Calu3 (cell line): ENCODE measurements around the gene RHBDL1. TPM values are rescaled to one million over a fixed set of nuclear protein-coding genes. Genes with fewer than 3 reads are reported as not detected.
A peak's percentile ranks its signal among the peaks of the same experiment; 100 is the strongest.

Experiments used
- BruUV-seq: library from RNA; stranded (reverse); fragments of 400-500 nt; replicated peaks from 2 replicates; lab custom pipeline; 2021; lab: Mats Ljungman, UMichigan
- CTCF ChIA-PET: fragments of 300-600 bp; sonication (Branson Sonifier 250); formaldehyde crosslinking; loops from one replicate; lab custom pipeline; 2022; ENCODE audit warnings: antibody characterized with exemption; lab: Charles Lee
- DNase-seq: peaks from one replicate; pipeline ENCODE4 v3.0.0; 2022
- H3K27ac Mint-ChIP-seq: one replicate; pipeline ENCODE4 v1.8.0; 2022; ENCODE audit warnings: mixed read lengths; ENCODE audit not compliant: unreplicated experiment
- H3K27me3 Mint-ChIP-seq: one replicate; pipeline ENCODE4 v1.8.0; 2022; ENCODE audit warnings: mixed read lengths; ENCODE audit not compliant: unreplicated experiment
- H3K36me3 Mint-ChIP-seq: one replicate; pipeline ENCODE4 v1.8.0; 2022; ENCODE audit warnings: mild to moderate bottlenecking, moderate library complexity, mixed read lengths; ENCODE audit not compliant: insufficient read depth, unreplicated experiment
- H3K4me1 Mint-ChIP-seq: one replicate; pipeline ENCODE4 v1.8.0; 2022; ENCODE audit warnings: mild to moderate bottlenecking, low read depth, mixed read lengths; ENCODE audit not compliant: unreplicated experiment
- H3K4me3 Mint-ChIP-seq: one replicate; pipeline ENCODE4 v1.8.0; 2022; ENCODE audit warnings: mild to moderate bottlenecking, low read depth, moderate library complexity, mixed read lengths; ENCODE audit not compliant: unreplicated experiment
- H3K9me3 Mint-ChIP-seq: one replicate; pipeline ENCODE4 v1.8.0; 2022; ENCODE audit warnings: low read depth, mixed read lengths; ENCODE audit not compliant: unreplicated experiment
- intact Hi-C: fragments of 100-400 bp; cut with micrococcal nuclease; formaldehyde crosslinking; loops from one replicate; pipeline ENCODE4 v1.10.0; 2022; ENCODE audit not compliant: unreplicated experiment
- total RNA-seq: library from RNA; stranded (reverse); gene quantifications from 2 replicates; pipeline ENCODE4 v1.2.3, GENCODE V29; 2022
- TF ChIP-seq, protein P1 (sequence below): fragments of 200-600 bp; IDR thresholded peaks from one replicate; pipeline ENCODE4 v1.8.0; 2022; ENCODE audit warnings: antibody characterized with exemption; ENCODE audit not compliant: unreplicated experiment

RHBDL1 gene
- total RNA-seq, 1 experiment from 2014 or later: 2.6 TPM

DNA sequence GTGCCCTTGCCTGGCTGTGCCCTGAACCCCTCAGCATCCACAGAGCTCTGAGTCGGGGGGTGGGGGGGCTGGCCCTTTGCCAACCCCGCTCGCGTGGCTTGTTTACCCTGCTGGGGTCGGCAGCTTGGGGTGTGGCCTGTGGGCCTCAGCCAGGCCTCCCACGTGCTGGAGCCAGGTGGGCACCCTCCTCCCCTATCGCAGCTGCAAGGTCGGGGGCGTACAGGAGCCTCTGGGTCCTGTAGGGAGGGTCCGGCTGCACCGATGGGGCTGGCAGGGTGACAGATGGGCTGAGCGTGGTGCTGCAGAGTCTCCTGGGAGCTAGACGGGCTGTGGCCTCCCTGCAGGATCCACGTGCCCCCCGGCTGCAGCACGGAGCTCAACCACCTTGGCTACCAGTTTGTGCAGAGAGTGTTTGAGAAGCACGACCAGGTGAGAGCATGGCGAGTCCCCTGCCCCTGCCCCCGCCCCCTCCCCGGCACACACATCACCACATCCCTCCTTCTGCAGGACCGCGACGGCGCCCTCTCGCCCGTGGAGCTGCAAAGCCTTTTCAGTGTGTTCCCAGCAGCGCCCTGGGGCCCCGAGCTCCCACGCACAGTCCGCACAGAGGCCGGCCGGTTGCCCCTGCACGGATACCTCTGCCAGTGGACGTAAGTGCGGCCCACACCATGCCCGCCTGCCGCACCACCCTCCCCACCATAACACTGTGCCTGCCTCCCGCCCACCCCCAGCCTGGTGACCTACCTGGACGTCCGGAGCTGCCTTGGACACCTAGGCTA lies 3.9 kb upstream of the RHBDL1 start:
- Mint-ChIP-seq H3K4me3 (no peak overlapping the region), H3K27me3 (no peaks in the 10 kb centered on the region), H3K4me1 (peaks cover under 1% of the 10 kb centered on the region), H3K9me3 (no peaks in the 10 kb centered on the region), H3K36me3 (peaks cover 68% of the 10 kb centered on the region), H3K27ac (no peak overlapping the region)
- TF ChIP-seq, protein P1, sequence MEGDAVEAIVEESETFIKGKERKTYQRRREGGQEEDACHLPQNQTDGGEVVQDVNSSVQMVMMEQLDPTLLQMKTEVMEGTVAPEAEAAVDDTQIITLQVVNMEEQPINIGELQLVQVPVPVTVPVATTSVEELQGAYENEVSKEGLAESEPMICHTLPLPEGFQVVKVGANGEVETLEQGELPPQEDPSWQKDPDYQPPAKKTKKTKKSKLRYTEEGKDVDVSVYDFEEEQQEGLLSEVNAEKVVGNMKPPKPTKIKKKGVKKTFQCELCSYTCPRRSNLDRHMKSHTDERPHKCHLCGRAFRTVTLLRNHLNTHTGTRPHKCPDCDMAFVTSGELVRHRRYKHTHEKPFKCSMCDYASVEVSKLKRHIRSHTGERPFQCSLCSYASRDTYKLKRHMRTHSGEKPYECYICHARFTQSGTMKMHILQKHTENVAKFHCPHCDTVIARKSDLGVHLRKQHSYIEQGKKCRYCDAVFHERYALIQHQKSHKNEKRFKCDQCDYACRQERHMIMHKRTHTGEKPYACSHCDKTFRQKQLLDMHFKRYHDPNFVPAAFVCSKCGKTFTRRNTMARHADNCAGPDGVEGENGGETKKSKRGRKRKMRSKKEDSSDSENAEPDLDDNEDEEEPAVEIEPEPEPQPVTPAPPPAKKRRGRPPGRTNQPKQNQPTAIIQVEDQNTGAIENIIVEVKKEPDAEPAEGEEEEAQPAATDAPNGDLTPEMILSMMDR: no peak
- no TSS peak for BruUV-seq
- intact Hi-C loops: no loop called here
- CTCF ChIA-PET: no interaction called here
- no peak for DNase-seq

DNA sequence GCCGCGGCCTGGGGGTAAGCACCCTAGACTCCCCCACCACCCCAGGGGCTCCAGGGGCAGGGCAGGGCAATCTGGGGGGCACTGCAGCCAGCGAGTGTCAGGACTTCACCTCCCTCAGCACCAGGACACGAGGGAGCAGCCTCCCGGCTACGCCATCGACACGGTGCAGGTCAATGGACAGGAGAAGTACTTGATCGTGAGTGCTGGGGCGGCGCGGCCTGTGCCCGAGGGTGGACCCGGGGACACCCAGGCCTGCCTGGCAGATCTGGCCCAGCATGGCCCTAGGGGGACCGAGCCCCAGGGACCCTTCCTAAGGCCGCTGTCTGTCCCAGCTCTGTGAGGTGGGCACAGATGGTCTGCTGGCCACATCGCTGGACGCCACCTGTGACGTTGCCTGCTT lies 3.1 kb upstream of the RHBDL1 start:
- Mint-ChIP-seq H3K36me3 (peaks cover 76% of the 10 kb centered on the region), H3K4me1 (peaks cover 6% of the 10 kb centered on the region), H3K27ac (no peak overlapping the region), H3K4me3 (no peak overlapping the region), H3K27me3 (no peaks in the 10 kb centered on the region), H3K9me3 (no peaks in the 10 kb centered on the region)
- TF ChIP-seq, protein P1: no peak
- DNase-seq: no peak
- intact Hi-C loops: no loop called here
- CTCF ChIA-PET: no interaction called here
- BruUV-seq: no TSS peak

DNA sequence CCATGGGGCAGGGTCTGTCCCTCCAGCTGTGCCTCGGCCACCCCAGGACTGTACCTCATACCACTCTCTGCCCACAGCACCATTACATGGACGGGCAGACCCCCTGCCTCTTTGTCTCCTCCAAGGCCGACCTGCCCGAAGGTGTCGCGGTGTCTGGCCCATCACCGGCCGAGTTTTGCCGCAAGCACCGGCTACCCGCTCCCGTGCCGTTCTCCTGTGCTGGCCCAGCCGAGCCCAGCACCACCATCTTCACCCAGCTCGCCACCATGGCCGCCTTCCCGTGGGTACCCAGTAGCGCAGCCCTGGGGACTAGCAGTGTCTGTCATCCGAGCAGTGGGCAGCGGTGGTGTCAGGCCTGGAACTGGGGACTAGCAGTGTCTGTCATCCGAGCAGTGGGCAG lies 2.6 kb upstream of the RHBDL1 start:
- Mint-ChIP-seq H3K27ac (no peak overlapping the region), H3K27me3 (no peaks in the 10 kb centered on the region), H3K4me1 (peaks cover 6% of the 10 kb centered on the region), H3K9me3 (no peaks in the 10 kb centered on the region), H3K4me3 (no peak overlapping the region), H3K36me3 (peaks cover 73% of the 10 kb centered on the region)
- TF ChIP-seq, protein P1: no peak
- no TSS peak for BruUV-seq
- DNase-seq: no peak
- CTCF ChIA-PET: no interaction called here
- intact Hi-C loops: no loop called here

DNA sequence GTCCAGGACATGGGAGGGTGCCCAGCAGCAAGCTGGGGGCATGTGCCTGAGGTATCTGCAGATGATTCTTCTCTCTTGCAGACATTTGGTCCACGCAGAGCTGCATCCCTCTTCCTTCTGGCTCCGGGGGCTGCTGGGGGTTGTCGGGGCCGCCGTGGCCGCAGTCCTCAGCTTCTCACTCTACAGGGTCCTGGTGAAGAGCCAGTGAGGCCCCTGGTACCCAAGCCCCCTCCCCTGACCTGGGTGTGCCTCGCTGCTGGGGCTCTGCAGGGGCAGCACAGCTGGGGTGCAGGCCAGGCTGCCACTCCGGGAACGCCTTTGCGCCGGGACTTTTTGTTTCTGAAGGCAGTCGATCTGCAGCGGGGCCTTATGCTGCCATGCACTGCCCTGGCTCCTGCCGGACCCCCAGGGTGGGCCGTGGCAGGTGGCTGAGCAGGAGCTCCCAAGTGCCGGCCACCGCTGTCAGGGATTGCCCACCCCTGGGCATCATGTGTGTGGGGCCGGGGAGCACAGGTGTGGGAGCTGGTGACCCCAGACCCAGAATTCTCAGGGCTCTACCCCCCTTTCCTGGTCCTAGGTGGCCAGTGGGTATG lies 2.0 kb upstream of the RHBDL1 start:
- intact Hi-C loops: no loop called here
- TSS peak; percentile 26 for BruUV-seq

More for the DNA sequence above, 2.0 kb upstream of the RHBDL1 start:
- no peaks in the 10 kb centered on the region for H3K27me3 Mint-ChIP-seq
- no peak overlapping the region for H3K4me3 Mint-ChIP-seq
- no peak overlapping the region for H3K27ac Mint-ChIP-seq
- DNase-seq: no peak
- CTCF ChIA-PET: no interaction called here
- H3K9me3 Mint-ChIP-seq: no peaks in the 10 kb centered on the region
- peaks cover 67% of the 10 kb centered on the region for H3K36me3 Mint-ChIP-seq
- TF ChIP-seq, protein P1: no peak
- H3K4me1 Mint-ChIP-seq: peaks cover 6% of the 10 kb centered on the region
